Measurements from ENCODE around the gene CD1C.

GRCh38 chr1:158286941-158287346, 2.8 kb upstream of the CD1C start:
- TF ChIP-seq POLR2AphosphoS5 (IDR thresholded peaks at IDR 0.05) (no peak), CTCF (IDR thresholded peaks at IDR 0.05) (no peak)

Data from transverse colon (tissue), 4 donors.